HepG2 (cell line): ENCODE data around the gene DPY19L1. TPM values are rescaled to one million over a fixed set of nuclear protein-coding genes. Genes with fewer than 3 reads are reported as not detected.

Source experiments
- ATAC-seq: fragments of 200-7000 bp; cut with Tn5 transposase; 3 replicates; pipeline ENCODE4 v1.9.1; 2020; ENCODE audit warnings: mild to moderate bottlenecking, moderate library complexity
- BruUV-seq: library from RNA; stranded (reverse); fragments of 400-500 nt; replicated peaks from 2 replicates; lab custom pipeline; 2021; lab: Mats Ljungman, UMichigan
- CTCF ChIA-PET: fragments of 300-600 bp; formaldehyde crosslinking; extraction: SDS; loops from one replicate; lab custom pipeline; 2021; ENCODE audit warnings: low total read pairs, inconsistent platforms, low intra/inter-chr PET ratio; lab: Yijun Ruan, JAX
- POLR2A ChIA-PET: fragments of 350-600 bp; sonication (Branson Sonifier 250); formaldehyde crosslinking; loops from one replicate; lab custom pipeline; 2020; ENCODE audit warnings: antibody characterized with exemption, inconsistent platforms; lab: Yijun Ruan, JAX
- DNase-seq: peaks from one replicate; pipeline ENCODE4 v3.0.0-alpha.2; 2015; ENCODE audit warnings: low spot score
- FAIRE-seq: peaks from 3 replicates; lab custom pipeline; 2011; peaks lifted over from hg19 to GRCh38; lab: Jason Lieb, UNC
- H2AFZ ChIP-seq: one replicate; pipeline ENCODE4 v1.6.1; 2011; ENCODE audit warnings: low read length, inconsistent platforms
- H3K27ac ChIP-seq: fragments of 300-600 bp; 3 replicates; pipeline ENCODE4 v1.8.0; 2011; ENCODE audit warnings: mixed run types, mild to moderate bottlenecking, mixed read lengths, low read length, inconsistent platforms; ENCODE audit not compliant: insufficient read depth; ENCODE audit errors: extremely low read length
- H3K27me3 ChIP-seq, 2 experiments: fragments of 200-600 bp in 1 of 2; 2 replicates in 1 of 2; 3 replicates in 1 of 2; pipeline versions ENCODE4 v1.6.0 to v1.8.0; 2011; ENCODE audit warnings: low read length in 2 of 2, mild to moderate bottlenecking in 2 of 2, moderate library complexity in 2 of 2, inconsistent platforms in 1 of 2; ENCODE audit not compliant: insufficient read depth in 2 of 2, control insufficient read depth in 1 of 2
- H3K36me3 ChIP-seq, 2 experiments: fragments of 200-600 bp in 1 of 2; replicated peaks in 1 of 2; 2 replicates in 1 of 2; 3 replicates in 1 of 2; pipeline versions ENCODE4 v1.5.1 to v1.8.0; 2011; ENCODE audit warnings: low read length in 2 of 2, inconsistent platforms in 1 of 2; ENCODE audit not compliant: insufficient read depth in 2 of 2, control insufficient read depth in 1 of 2
- H3K4me1 ChIP-seq: 2 replicates; pipeline ENCODE4 v1.5.1; 2012; ENCODE audit warnings: low read length, inconsistent platforms; ENCODE audit not compliant: insufficient read depth
- H3K4me2 ChIP-seq: 2 replicates; pipeline ENCODE4 v1.6.0; 2011; ENCODE audit warnings: low read depth, low read length, inconsistent platforms
- H3K4me3 ChIP-seq, 3 experiments: fragments of 200-600 bp in 1 of 3; sonication (generic), shearing (Covaris generic) in 1 of 3; replicated peaks in 1 of 3; 2 replicates each; pipeline ENCODE4 v1.5.1; 2011 to 2016; ENCODE audit warnings: low read length in 3 of 3, inconsistent platforms in 2 of 3, low read depth in 2 of 3, mild to moderate bottlenecking in 2 of 3, control low read depth in 1 of 3, mixed read lengths in 1 of 3; ENCODE audit not compliant: insufficient read depth in 1 of 3
- H3K79me2 ChIP-seq: one replicate; pipeline ENCODE4 v1.6.1; 2011; ENCODE audit warnings: low read length, inconsistent platforms; ENCODE audit not compliant: insufficient read depth
- H3K9ac ChIP-seq: 2 replicates; pipeline ENCODE4 v1.6.0; 2011; ENCODE audit warnings: mild to moderate bottlenecking, low read depth, low read length, inconsistent platforms; ENCODE audit not compliant: insufficient read depth
- H3K9me3 ChIP-seq: 2 replicates; pipeline ENCODE4 v1.5.1; 2012; ENCODE audit warnings: mild to moderate bottlenecking, low read length
- H4K20me1 ChIP-seq: 2 replicates; pipeline ENCODE4 v1.6.0; 2011; ENCODE audit warnings: inconsistent platforms, mild to moderate bottlenecking, low read length, moderate library complexity; ENCODE audit not compliant: insufficient read depth
- LCORL ChIP-seq, 2 experiments: fragments of 450-650 bp in 1 of 2; sonication (generic) in 1 of 2; formaldehyde crosslinking in 1 of 2; IDR thresholded peaks; 2 replicates each; pipeline versions ENCODE4 v1.5.0 to v1.6.1; 2017 to 2020; ENCODE audit warnings: antibody characterized with exemption in 1 of 2, missing genetic modification reagents in 1 of 2
- NCOA1 ChIP-seq: sonication (generic); formaldehyde crosslinking; IDR thresholded peaks from 2 replicates; pipeline ENCODE4 v1.9.0; 2021; ENCODE audit warnings: missing genetic modification reagents
- NCOA2 ChIP-seq: sonication (generic); formaldehyde crosslinking; IDR thresholded peaks from 2 replicates; pipeline ENCODE4 v1.8.0; 2022; ENCODE audit warnings: inconsistent platforms
- NR2F1 ChIP-seq, 2 experiments: fragments of 450-650 bp in 1 of 2; formaldehyde crosslinking in 1 of 2; IDR thresholded peaks; 2 replicates each; pipeline versions ENCODE4 v1.5.0 to v1.6.1; 2016 to 2020; ENCODE audit warnings: mild to moderate bottlenecking in 1 of 2, missing compliant biosample characterization in 1 of 2, missing genetic modification reagents in 1 of 2, moderate library complexity in 1 of 2
- PHB2 ChIP-seq: fragments of 450-650 bp; IDR thresholded peaks from 2 replicates; pipeline ENCODE4 v1.6.1; 2018; ENCODE audit not compliant: partially characterized antibody
- TOPORS ChIP-seq: sonication (generic); formaldehyde crosslinking; IDR thresholded peaks from 2 replicates; pipeline ENCODE4 v1.8.0; 2023; ENCODE audit warnings: mild to moderate bottlenecking, missing genetic modification reagents
- ZNF639 ChIP-seq: conservative IDR thresholded peaks from 2 replicates; pipeline ENCODE4 v1.6.1; 2018; ENCODE audit warnings: missing genetic modification reagents
- ZNF761 ChIP-seq: sonication (generic); formaldehyde crosslinking; conservative IDR thresholded peaks from 2 replicates; pipeline ENCODE4 v1.4.0; 2020; ENCODE audit warnings: mild to moderate bottlenecking, missing genetic modification reagents
- ZSCAN22 ChIP-seq: sonication (generic); formaldehyde crosslinking; IDR thresholded peaks from 2 replicates; pipeline ENCODE4 v1.4.0; 2020; ENCODE audit warnings: mild to moderate bottlenecking, missing genetic modification reagents
- WGBS: methylation state at CpG from one replicate; pipeline ENCODE4 v1.1.6; 2017; ENCODE audit warnings: low lambda C conversion rate; 5-methylcytosine and 5-hydroxymethylcytosine counted together
- in situ Hi-C: cut with HindIII; loops from 2 replicates; pipeline ENCODE4 v1.10.0; 2017; ENCODE audit warnings: low pct_unique_long_range_greater_than_20kb; ENCODE audit not compliant: extremely low pct_ligation_motif_present
- intact Hi-C: fragments of 100-400 bp; cut with micrococcal nuclease; formaldehyde crosslinking; loops from one replicate; pipeline ENCODE4 v1.10.0; 2022; ENCODE audit not compliant: unreplicated experiment
- polyA plus RNA-seq, 8 experiments: library from polyadenylated mRNA; depleted of rRNA in 3 of 8; stranded (reverse) in 7 of 8; unstranded in 1 of 8; fragments of >200 nt; fragmentation: Illumina TruSeq in 4 of 8; extraction: Trizol in 4 of 8; gene quantifications; 2 replicates each; pipeline versions ENCODE4 v1.2.1 to v1.2.3, GENCODE V29; 2011 to 2016; ENCODE audit warnings: low read depth in 4 of 8, missing spikeins in 1 of 8, mixed read lengths in 1 of 8; ENCODE audit not compliant: insufficient read depth in 1 of 8
- total RNA-seq, 5 experiments: library from RNA; depleted of rRNA; stranded (reverse); fragments of >200 nt; fragmentation: Illumina TruSeq; extraction: Trizol; gene quantifications; 2 replicates each; pipeline ENCODE4 v1.2.3, GENCODE V29; 2016; ENCODE audit warnings: low read depth in 1 of 5
- TF ChIP-seq, protein P1 (sequence below): sonication (generic); formaldehyde crosslinking; IDR thresholded peaks from 2 replicates; pipeline ENCODE4 v1.4.0; 2020; ENCODE audit warnings: missing genetic modification reagents, borderline replicate concordance
- TF ChIP-seq, protein P2 (sequence below): sonication (generic); formaldehyde crosslinking; IDR thresholded peaks from 2 replicates; pipeline ENCODE4 v1.5.0; 2020; ENCODE audit warnings: mild to moderate bottlenecking, missing genetic modification reagents, borderline replicate concordance
- TF ChIP-seq, protein P3 (sequence below): sonication (generic); formaldehyde crosslinking; IDR thresholded peaks from 2 replicates; pipeline ENCODE4 v1.8.0; 2022; ENCODE audit warnings: missing genetic modification reagents, mild to moderate bottlenecking, borderline replicate concordance

Gene DPY19L1
- total and polyA plus RNA-seq, 2 of the 13 experiments (the other 11 are each of a cell fraction or from before 2014, with no cell fraction given): 18.9 to 32.6 TPM

- TF ChIP-seq, protein P1, sequence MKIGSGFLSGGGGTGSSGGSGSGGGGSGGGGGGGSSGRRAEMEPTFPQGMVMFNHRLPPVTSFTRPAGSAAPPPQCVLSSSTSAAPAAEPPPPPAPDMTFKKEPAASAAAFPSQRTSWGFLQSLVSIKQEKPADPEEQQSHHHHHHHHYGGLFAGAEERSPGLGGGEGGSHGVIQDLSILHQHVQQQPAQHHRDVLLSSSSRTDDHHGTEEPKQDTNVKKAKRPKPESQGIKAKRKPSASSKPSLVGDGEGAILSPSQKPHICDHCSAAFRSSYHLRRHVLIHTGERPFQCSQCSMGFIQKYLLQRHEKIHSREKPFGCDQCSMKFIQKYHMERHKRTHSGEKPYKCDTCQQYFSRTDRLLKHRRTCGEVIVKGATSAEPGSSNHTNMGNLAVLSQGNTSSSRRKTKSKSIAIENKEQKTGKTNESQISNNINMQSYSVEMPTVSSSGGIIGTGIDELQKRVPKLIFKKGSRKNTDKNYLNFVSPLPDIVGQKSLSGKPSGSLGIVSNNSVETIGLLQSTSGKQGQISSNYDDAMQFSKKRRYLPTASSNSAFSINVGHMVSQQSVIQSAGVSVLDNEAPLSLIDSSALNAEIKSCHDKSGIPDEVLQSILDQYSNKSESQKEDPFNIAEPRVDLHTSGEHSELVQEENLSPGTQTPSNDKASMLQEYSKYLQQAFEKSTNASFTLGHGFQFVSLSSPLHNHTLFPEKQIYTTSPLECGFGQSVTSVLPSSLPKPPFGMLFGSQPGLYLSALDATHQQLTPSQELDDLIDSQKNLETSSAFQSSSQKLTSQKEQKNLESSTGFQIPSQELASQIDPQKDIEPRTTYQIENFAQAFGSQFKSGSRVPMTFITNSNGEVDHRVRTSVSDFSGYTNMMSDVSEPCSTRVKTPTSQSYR (CRISPR knock-in tag): no peak
- TF ChIP-seq ZNF761 (CRISPR knock-in tag) (no peak), LCORL (IDR thresholded peaks at IDR 0.05) (no peak), LCORL (CRISPR knock-in tag; IDR thresholded peaks at IDR 0.05) (no peak), PHB2 (no peak), ZNF639 (CRISPR knock-in tag) (no peak), ZSCAN22 (CRISPR knock-in tag) (no peak), NCOA1 (CRISPR knock-in tag) (no peak)
Observed at GRCh38 chr7:34995757-34996156, 41.5 kb downstream of the DPY19L1 start (continued).

GRCh38 chr7:34991938-34992840 lies 45.1 kb downstream of the DPY19L1 start:
- H3K27ac ChIP-seq: no peak overlapping the region
- intact Hi-C loops: no loop called here
- POLR2A ChIA-PET: no interaction called here
- TF ChIP-seq, protein P2, sequence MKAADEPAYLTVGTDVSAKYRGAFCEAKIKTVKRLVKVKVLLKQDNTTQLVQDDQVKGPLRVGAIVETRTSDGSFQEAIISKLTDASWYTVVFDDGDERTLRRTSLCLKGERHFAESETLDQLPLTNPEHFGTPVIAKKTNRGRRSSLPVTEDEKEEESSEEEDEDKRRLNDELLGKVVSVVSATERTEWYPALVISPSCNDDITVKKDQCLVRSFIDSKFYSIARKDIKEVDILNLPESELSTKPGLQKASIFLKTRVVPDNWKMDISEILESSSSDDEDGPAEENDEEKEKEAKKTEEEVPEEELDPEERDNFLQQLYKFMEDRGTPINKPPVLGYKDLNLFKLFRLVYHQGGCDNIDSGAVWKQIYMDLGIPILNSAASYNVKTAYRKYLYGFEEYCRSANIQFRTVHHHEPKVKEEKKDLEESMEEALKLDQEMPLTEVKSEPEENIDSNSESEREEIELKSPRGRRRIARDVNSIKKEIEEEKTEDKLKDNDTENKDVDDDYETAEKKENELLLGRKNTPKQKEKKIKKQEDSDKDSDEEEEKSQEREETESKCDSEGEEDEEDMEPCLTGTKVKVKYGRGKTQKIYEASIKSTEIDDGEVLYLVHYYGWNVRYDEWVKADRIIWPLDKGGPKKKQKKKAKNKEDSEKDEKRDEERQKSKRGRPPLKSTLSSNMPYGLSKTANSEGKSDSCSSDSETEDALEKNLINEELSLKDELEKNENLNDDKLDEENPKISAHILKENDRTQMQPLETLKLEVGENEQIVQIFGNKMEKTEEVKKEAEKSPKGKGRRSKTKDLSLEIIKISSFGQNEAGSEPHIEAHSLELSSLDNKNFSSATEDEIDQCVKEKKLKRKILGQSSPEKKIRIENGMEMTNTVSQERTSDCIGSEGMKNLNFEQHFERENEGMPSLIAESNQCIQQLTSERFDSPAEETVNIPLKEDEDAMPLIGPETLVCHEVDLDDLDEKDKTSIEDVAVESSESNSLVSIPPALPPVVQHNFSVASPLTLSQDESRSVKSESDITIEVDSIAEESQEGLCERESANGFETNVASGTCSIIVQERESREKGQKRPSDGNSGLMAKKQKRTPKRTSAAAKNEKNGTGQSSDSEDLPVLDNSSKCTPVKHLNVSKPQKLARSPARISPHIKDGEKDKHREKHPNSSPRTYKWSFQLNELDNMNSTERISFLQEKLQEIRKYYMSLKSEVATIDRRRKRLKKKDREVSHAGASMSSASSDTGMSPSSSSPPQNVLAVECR (CRISPR knock-in tag): no peak
- TF ChIP-seq NR2F1 (CRISPR knock-in tag; IDR thresholded peaks at IDR 0.05): no peak
- TF ChIP-seq, protein P3, sequence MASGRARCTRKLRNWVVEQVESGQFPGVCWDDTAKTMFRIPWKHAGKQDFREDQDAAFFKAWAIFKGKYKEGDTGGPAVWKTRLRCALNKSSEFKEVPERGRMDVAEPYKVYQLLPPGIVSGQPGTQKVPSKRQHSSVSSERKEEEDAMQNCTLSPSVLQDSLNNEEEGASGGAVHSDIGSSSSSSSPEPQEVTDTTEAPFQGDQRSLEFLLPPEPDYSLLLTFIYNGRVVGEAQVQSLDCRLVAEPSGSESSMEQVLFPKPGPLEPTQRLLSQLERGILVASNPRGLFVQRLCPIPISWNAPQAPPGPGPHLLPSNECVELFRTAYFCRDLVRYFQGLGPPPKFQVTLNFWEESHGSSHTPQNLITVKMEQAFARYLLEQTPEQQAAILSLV: no peak
- no peak for TF ChIP-seq NCOA2 (CRISPR knock-in tag)
- no peak for TF ChIP-seq TOPORS (CRISPR knock-in tag)

More at GRCh38 chr7:34991938-34992840, 45.1 kb downstream of the DPY19L1 start:
- Histone ChIP-seq H3K9ac (no peak overlapping the region), H4K20me1 (no peaks in the 10 kb centered on the region), H3K79me2 (no peaks in the 10 kb centered on the region), H3K9me3 (no peaks in the 10 kb centered on the region), H2AFZ (no peak overlapping the region), H3K4me2 (no peak overlapping the region), H3K27me3 (no peaks in the 10 kb centered on the region), H3K36me3 (no peaks in the 10 kb centered on the region), H3K4me3 (no peak overlapping the region), H3K4me1 (peaks cover 10% of the 10 kb centered on the region)
- 86% methylated on average over 12 of the region's 12 CpGs for WGBS
- FAIRE-seq: no peak
- BruUV-seq: no TSS peak
- ATAC-seq: no peak
- CTCF ChIA-PET: no interaction called here
- in situ Hi-C loops: no loop called here
- no peak for DNase-seq
